Stimulated activated naive CD8-positive, alpha-beta T cell treated with anti-CD3 and anti-CD28 coated beads, Interleukin-15, Interleukin-2, amounts not matched to agents 100 ng/mL and 50 ng/mL, for 24 hours (primary cell): ENCODE results near the gene PRKCE.
"Not testable (repeated sequence)": the region's sequence is repeated elsewhere in the genome, so short reads cannot be mapped to it uniquely, and the experiment has no call there.

Source experiments
- H3K27ac Mint-ChIP-seq: one replicate; pipeline ENCODE4 v1.8.0; 2021; ENCODE audit warnings: mild to moderate bottlenecking, mixed read lengths
- H3K27me3 Mint-ChIP-seq: one replicate; pipeline ENCODE4 v1.8.0; 2021; ENCODE audit warnings: mixed read lengths
- H3K36me3 Mint-ChIP-seq: one replicate; pipeline ENCODE4 v1.8.0; 2021; ENCODE audit warnings: low read depth, mixed read lengths
- H3K4me1 Mint-ChIP-seq: one replicate; pipeline ENCODE4 v1.8.0; 2021; ENCODE audit warnings: low read depth, mixed read lengths
- H3K4me3 Mint-ChIP-seq: one replicate; pipeline ENCODE4 v1.8.0; 2021; ENCODE audit warnings: mild to moderate bottlenecking, mixed read lengths
- H3K9me3 Mint-ChIP-seq: one replicate; pipeline ENCODE4 v1.8.0; 2021; ENCODE audit warnings: mixed read lengths

PRKCE gene

DNA sequence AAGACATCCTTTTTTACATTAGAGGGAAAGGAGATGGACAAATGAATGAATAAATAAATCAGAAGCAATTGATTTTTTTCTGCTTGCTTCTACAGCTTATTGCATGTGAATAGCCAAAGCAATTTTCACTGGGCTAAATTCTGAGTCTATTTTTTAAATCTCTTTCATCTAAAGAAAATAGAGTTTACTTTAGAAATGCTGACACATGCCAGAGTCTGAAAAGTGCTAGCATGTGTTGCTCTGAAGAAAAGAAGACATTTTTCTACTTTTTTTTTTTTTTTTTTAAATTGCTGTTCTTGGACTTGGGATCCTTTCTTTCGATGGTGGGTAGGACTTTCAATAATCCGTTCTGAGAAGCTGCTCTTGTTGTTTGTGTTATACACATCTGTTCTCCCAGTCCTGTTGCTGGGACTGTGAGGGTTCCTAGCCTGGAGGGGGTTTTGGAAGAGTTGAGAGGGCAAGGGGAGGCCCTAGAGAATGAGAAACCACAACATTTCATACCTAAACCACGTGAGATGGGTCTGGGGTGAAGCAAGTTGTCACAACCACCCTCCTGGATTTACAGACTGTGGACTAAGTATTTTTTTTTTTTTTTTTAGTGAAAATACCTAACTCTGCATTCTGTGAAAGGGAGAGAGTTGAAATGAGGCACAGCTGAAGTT is 193.5 kb downstream of the PRKCE start:
- H3K4me1 Mint-ChIP-seq, result peaks cover 51% of the 10 kb centered on the region
- H3K4me3 Mint-ChIP-seq, result no peak overlapping the region
- H3K27me3 Mint-ChIP-seq, result no peaks in the 10 kb centered on the region
- H3K36me3 Mint-ChIP-seq, result peaks cover 6% of the 10 kb centered on the region
- H3K27ac Mint-ChIP-seq, result no peak overlapping the region
- no peaks in the 10 kb centered on the region for H3K9me3 Mint-ChIP-seq

DNA sequence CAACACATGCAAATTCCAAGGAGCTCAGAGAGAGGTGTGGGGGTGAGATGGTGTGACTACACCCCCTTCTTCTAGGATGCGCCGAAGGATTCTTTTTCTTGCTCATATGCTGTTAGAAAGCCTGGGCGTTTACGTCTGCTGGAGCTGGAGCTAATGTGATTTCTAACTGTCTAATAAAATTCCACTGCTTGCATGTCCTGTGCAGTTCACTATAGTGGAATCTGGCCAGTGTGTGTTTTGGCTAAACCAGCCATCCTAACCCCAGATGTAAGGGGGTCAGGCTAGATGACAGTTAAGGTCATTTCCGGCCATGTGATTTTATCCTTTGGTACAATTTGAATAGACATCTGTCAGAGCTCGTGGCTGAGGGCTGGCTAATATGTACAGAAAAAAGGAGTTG is 194.1 kb downstream of the PRKCE start:
- Mint-ChIP-seq H3K9me3 (no peaks in the 10 kb centered on the region), H3K36me3 (peaks cover 11% of the 10 kb centered on the region), H3K4me1 (peaks cover 52% of the 10 kb centered on the region), H3K4me3 (no peak overlapping the region), H3K27ac (no peak overlapping the region), H3K27me3 (no peaks in the 10 kb centered on the region)

- Mint-ChIP-seq H3K27ac (no peak overlapping the region), H3K36me3 (peaks cover 16% of the 10 kb centered on the region), H3K4me1 (peaks cover 32% of the 10 kb centered on the region), H3K27me3 (no peaks in the 10 kb centered on the region), H3K4me3 (no peak overlapping the region), H3K9me3 (no peaks in the 10 kb centered on the region)
Measured at GRCh38 chr2:45849491-45850283, 198.2 kb downstream of the PRKCE start.

DNA sequence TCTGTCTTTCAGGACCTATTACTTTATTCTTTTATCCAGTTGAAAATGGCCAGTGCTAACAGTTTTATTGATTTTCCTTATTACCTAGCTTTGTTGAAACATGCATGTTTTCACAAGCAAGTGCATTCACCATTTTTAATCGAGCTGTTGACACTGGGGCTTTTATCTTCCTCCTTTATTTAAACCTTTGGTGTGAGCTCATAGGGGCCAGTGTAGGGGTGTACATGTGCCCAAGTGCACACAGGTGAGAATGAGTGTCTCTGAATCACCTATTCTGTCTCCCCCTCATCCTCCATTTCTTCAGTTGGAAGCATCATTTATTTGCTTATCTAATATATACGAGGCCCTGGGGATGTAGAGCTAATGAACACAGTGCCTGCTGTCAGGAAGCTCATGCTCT is 199.1 kb downstream of the PRKCE start:
- Mint-ChIP-seq H3K36me3 (peaks cover 16% of the 10 kb centered on the region), H3K27me3 (no peaks in the 10 kb centered on the region), H3K4me1 (peaks cover 28% of the 10 kb centered on the region), H3K9me3 (no peaks in the 10 kb centered on the region), H3K4me3 (no peak overlapping the region), H3K27ac (no peak overlapping the region)

- Mint-ChIP-seq H3K27ac (no peak overlapping the region), H3K9me3 (no peaks in the 10 kb centered on the region), H3K4me3 (no peak overlapping the region), H3K27me3 (no peaks in the 10 kb centered on the region), H3K36me3 (peaks cover 15% of the 10 kb centered on the region), H3K4me1 (peaks cover 28% of the 10 kb centered on the region)
Measured at GRCh38 chr2:45851111-45851510, 199.6 kb downstream of the PRKCE start.

- no peak overlapping the region for H3K27ac Mint-ChIP-seq
- H3K9me3 Mint-ChIP-seq, result no peaks in the 10 kb centered on the region
- no peak overlapping the region for H3K4me3 Mint-ChIP-seq
- peaks cover 11% of the 10 kb centered on the region for H3K36me3 Mint-ChIP-seq
- H3K4me1 Mint-ChIP-seq, result peaks cover 28% of the 10 kb centered on the region
- H3K27me3 Mint-ChIP-seq, result no peaks in the 10 kb centered on the region
Measured at GRCh38 chr2:45851576-45852304, 200.3 kb downstream of the PRKCE start.

- H3K27me3 Mint-ChIP-seq, result no peaks in the 10 kb centered on the region
- no peak overlapping the region for H3K27ac Mint-ChIP-seq
- peaks cover 29% of the 10 kb centered on the region for H3K4me1 Mint-ChIP-seq
- no peaks in the 10 kb centered on the region for H3K9me3 Mint-ChIP-seq
- no peak overlapping the region for H3K4me3 Mint-ChIP-seq
- peaks cover 11% of the 10 kb centered on the region for H3K36me3 Mint-ChIP-seq
Measured at GRCh38 chr2:45852450-45853150, 201.1 kb downstream of the PRKCE start.

GRCh38 chr2:45855374-45855773 is 203.9 kb downstream of the PRKCE start:
- no peaks in the 10 kb centered on the region for H3K9me3 Mint-ChIP-seq
- no peak overlapping the region for H3K4me3 Mint-ChIP-seq
- H3K4me1 Mint-ChIP-seq, result peaks cover 35% of the 10 kb centered on the region
- H3K36me3 Mint-ChIP-seq, result peaks cover 6% of the 10 kb centered on the region
- H3K27me3 Mint-ChIP-seq, result no peaks in the 10 kb centered on the region
- no peak overlapping the region for H3K27ac Mint-ChIP-seq

DNA sequence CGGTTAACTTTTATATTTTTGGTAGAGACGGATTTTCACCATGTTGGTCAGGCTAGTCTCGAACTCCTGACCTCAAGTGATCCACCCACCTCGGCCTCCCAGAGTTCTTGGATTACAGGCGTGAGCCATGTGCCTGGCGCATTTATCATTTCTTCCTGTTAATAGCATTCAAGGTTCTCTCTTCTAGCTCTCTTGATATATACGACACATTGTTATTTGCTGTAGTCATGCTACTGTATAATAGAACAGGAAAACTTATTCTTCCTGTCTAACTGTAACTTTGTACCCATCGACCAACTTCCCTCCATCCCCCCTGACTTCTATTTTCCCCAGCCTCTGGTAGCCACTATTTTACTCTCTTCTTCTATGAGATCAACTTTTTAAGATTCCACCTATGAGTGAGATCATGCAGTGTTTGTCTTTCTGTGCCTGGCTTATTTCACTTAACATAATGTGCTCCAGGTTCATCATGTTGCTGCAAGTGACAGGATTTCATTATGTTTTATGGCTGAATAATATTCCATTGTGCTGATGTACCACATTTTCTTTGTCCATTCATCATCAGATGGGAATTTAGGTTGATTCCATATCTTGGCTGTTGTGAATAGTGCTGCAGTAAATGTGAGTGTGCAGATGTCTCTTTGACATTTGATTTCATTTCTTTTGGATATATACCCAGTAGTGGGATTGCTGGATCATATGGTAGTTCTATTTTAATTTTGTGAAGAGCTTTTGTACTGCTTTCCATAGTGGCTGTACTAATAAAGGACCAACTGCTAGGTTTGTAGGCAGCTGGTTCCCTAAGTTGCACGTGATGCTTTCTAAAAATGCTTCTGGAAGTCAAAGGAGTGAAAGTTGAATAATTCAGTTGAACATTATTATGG is 205.2 kb downstream of the PRKCE start:
- H3K4me1 Mint-ChIP-seq, result peaks cover 34% of the 10 kb centered on the region
- H3K4me3 Mint-ChIP-seq, result no peak overlapping the region
- no peak overlapping the region for H3K27ac Mint-ChIP-seq
- H3K36me3 Mint-ChIP-seq, result no peaks in the 10 kb centered on the region
- no peaks in the 10 kb centered on the region for H3K9me3 Mint-ChIP-seq
- H3K27me3 Mint-ChIP-seq, result no peaks in the 10 kb centered on the region

DNA sequence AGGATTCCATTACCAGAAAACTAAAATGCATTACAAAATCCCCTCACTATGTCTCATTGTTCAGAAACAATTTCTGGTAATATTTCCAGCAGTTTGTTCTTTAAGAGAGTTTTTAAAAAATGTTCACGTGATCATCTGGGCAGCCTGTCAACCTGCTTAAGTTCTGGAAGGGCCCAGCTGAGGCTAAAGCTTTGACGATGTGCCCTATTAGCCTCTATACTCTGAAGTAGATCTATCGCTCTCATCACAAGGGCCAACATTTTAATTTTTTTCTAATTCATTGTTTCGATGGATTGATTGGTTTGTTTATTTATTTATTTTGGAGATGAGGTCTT is 205.8 kb downstream of the PRKCE start:
- H3K36me3 Mint-ChIP-seq, result no peaks in the 10 kb centered on the region
- no peaks in the 10 kb centered on the region for H3K9me3 Mint-ChIP-seq
- no peak overlapping the region for H3K4me3 Mint-ChIP-seq
- H3K27me3 Mint-ChIP-seq, result no peaks in the 10 kb centered on the region
- H3K27ac Mint-ChIP-seq, result no peak overlapping the region
- H3K4me1 Mint-ChIP-seq, result peaks cover 34% of the 10 kb centered on the region

DNA sequence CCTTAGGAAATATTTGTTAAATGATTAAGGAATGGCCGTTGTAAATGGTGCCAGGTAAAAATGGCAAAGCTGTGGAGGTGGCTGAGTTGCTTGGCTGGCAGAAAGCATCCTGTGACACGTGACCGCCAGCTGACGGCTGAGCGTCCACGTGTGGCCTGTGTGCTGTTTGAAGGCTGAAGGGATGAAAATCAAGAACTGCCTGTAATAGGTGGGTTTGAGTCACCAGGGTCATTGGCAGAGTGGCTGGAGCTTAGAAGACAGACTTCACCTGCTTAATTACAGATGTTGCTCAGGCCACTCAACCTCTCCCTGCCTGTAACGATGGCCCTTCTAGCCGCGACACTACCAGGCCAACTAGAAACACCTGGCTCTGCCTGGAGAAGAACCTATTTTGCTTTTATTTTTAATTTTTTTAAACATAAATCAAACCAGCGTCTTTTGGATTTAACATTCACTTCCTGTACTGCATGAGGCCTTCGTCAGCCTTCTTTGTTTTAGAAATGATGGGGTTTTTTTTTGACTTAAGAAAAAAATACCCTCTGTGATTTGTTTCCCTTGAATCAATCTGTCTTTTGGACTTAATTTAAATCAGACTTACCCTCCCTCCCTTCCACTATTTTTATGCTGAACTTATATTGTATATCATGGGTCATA is 206.5 kb downstream of the PRKCE start:
- Mint-ChIP-seq H3K4me1 (peaks cover 39% of the 10 kb centered on the region), H3K36me3 (no peaks in the 10 kb centered on the region), H3K27ac (peak overlapping the region; percentile 13), H3K4me3 (no peak overlapping the region), H3K27me3 (no peaks in the 10 kb centered on the region), H3K9me3 (no peaks in the 10 kb centered on the region)

GRCh38 chr2:45858872-45859271 is 207.4 kb downstream of the PRKCE start:
- not testable (repeated sequence) for H3K27ac Mint-ChIP-seq, H3K4me3 Mint-ChIP-seq, H3K9me3 Mint-ChIP-seq, H3K36me3 Mint-ChIP-seq, H3K27me3 Mint-ChIP-seq
- H3K4me1 Mint-ChIP-seq, result peaks cover 40% of the 10 kb centered on the region

DNA sequence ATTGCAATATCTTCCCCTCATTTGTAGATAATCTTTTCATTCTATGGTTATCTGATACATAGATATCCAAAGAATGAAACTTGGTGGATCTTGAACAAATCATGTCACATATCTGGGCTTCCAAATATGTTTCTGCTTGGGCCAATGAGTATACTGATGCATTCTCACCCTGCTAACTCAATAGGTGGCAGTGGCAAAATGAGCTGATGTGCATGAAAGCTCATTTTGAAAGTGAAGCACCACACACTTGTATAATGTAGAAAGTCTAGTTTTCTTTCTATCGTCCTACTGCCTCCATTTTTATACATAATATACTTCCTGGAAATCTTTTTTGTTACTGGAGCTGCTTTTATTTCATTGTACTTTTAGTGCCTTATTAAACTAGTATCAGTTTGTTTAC is 208.2 kb downstream of the PRKCE start:
- peaks cover 40% of the 10 kb centered on the region for H3K4me1 Mint-ChIP-seq

More for the DNA sequence above, 208.2 kb downstream of the PRKCE start:
- H3K36me3 Mint-ChIP-seq, result no peaks in the 10 kb centered on the region
- no peaks in the 10 kb centered on the region for H3K9me3 Mint-ChIP-seq
- no peaks in the 10 kb centered on the region for H3K27me3 Mint-ChIP-seq
- H3K27ac Mint-ChIP-seq, result no peak overlapping the region
- no peak overlapping the region for H3K4me3 Mint-ChIP-seq
